HG02571 (cell line): Measurements from ENCODE around the gene WDR88.
"Not testable (repeated sequence)": the region's sequence is repeated elsewhere in the genome, so short reads cannot be mapped to it uniquely, and the experiment has no call there.

Experiments used
- ATAC-seq: cut with Tn5 transposase; IDR thresholded peaks from one replicate; pipeline ENCODE4 v1.9.1; 2021; ENCODE audit warnings: mild to moderate bottlenecking, moderate library complexity; ENCODE audit not compliant: unreplicated experiment

WDR88 gene

DNA sequence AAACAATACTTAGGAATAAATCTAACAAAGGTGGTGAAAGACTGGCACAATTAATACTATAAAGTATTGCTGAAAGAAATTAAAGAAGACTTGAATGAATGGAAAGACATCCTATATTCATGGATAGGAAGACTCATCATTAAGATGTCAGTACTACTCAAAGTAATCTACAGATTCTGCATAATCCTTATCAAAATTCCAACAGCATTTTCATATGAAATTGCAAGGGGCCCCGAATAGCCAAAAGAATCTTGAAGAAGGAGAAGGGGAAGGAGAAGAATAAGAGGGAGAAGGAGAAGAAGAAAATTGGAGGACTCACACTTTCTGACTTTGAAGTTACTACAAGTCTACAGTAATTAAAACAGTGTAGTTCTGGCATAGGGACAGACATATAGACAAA, 36.6 kb downstream of the WDR88 start:
- no peak for ATAC-seq

DNA sequence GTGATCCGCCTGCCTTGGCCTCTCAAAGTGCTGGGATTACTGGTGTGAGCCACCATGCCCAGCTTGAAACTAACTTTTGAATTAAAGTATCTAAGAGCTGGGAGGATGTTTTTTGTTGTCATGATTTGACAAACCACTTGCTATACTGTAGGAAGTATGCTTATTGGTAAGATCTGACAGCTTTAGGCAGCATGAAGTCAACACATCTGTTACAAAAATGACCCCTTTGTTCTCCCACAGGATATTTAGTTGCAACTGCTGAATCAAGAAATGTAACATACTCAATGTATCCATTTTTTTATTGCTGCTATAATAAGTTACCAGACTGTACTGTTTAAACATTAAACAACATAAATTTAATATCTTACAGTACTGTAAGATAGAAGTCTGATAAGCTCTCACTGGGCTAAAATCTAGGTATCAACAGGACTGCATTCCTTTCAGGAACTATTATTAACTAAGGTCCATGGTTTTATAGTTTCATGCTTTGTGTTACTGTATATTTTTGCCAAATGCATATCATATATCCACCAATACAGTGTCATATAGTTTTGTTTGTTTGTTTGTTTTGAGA, 39.4 kb downstream of the WDR88 start:
- no peak for ATAC-seq

DNA sequence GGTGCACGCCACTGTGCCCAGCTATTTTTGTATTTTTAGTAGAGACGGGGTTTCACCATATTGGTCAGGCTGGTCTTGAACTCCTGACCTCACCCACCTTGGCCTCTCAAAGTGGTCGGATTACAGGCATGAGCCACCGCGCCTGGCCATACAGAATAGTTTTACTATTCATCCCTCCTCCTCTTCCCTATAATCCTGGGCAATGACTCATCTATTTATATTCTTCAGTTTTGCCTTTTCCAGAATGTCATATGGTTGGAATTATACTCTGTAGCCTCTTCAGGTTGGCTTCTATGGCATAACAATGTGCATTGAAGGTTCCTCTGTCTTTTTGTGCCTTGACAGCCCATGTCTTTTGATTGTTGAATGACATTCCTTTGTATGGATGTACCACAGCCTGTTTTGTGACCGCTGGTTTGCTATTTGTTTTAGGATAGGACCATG, 40.0 kb downstream of the WDR88 start:
- no peak for ATAC-seq

DNA sequence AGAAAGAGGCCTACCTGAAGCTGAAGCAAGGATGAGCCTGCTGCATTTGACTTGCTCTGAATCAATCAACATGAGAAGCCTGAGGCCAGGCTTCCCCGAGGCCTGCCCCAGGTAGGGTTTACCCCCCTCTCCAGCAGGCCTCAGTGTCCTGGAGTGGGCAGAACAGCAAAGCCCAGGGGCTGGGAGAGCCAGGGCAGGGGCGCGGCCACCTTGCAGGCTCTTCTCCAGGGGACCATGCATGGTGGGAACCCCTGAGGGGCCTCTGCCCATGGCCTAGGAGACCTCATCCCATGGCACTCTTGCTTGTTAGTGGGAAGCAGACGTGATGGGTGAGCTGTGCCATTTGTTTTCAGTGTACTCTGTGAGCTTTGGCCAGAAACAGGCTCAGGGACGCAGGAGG, 42.3 kb downstream of the WDR88 start:
- no peak for ATAC-seq

DNA sequence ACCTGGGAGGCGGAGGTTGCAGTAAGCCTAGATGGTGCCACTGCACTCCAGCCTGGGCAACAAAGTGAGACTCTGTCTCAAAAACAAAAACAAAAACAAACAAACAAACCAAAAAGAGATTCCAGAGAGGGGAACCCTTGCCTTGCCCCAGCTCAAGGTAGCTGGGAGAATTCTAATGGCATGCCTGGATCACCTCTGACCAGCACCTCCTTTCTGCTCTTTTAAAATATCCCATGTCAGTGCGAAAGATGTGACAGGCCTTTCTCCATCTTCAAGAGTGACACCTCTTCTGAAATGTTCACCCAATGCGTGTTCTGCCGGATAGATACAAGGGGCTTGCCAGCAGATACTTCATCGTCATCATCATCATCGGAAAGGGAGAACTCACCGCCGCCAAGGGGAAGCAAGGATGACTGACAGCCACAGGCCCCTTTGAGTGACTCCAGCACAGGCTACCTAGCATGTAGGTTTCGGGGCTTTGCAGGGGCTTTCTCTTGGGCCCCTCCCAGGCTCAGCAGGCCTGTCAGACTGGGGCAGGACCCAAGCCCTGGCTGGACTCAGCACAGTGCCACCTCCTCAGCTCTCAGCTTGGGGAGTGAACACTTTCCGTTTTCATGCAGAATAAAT, 43.4 kb downstream of the WDR88 start:
- no peak for ATAC-seq

DNA sequence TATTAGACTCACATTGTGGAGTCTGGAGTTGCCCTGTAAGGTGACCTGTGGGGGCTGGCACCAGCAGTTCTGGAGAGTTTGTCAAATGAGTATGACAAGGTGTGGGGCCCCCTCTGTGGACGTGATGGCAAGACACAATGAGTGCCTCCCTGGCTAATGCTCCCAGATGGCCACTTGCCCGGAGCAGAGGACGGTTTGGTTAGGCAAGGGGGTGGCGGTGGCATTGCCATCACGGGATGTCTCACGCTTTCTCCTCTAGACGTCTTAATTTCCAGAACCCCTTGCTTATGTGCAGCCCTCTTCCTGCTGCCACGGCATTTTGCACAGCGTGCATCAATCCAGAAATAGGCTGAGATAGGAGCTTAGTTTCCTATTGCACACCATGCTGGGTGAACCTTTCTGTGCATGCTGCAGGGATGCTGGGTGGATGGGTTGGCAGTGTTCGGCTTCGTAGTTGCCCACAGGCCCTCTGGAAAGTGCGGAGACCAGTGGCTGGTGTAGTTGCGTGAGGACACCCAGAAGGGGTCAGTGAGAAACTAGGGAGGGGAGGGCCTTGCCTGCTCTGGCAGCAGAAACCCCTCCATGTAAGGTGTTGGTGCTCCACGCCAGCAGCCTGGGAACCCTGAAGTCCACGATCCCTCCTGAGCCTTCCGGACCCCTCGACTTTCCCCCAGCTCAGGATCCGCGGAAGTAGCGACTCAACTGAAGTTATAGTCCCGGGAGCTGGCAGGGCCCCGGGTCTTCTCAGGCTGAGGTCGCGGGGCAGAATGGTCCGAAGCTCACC, 44.2 kb downstream of the WDR88 start:
- ATAC-seq = peak; percentile 2

DNA sequence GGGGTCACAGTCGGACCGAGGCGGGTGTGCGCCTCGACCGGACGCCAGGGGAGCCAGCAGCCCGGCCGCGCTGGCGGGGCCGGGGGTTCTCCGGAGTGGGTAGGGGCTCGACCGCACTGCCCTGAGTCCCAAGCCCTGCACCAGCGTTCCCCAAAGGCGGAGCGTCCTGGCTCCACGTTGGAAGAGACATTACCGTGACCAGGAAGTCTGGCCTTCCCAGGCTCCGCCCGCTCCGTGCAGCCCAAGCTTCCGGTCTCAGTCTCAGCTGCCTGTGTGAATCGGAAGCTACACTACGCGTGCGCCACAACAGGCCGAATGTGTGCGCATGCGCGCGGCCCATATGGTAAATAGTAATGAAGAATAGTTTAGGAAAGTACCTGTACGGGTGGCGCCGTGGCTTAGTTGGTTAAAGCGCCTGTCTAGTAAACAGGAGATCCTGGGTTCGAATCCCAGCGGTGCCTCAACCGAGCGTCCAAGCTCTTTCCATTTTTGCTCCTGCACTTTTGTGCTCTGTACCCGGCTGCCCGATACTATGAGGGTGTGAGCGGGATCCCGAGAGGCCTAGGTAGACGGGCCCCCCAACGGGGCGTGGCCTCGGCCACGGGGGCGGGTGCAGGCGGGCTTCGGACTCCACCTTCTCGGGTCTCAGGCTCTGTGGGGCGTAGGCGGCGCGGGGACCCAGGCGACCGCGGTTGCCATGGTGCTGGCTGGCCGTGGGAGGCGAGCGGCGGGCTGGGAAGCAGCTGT, 44.9 kb downstream of the WDR88 start:
- ATAC-seq = peak; percentile 76

DNA sequence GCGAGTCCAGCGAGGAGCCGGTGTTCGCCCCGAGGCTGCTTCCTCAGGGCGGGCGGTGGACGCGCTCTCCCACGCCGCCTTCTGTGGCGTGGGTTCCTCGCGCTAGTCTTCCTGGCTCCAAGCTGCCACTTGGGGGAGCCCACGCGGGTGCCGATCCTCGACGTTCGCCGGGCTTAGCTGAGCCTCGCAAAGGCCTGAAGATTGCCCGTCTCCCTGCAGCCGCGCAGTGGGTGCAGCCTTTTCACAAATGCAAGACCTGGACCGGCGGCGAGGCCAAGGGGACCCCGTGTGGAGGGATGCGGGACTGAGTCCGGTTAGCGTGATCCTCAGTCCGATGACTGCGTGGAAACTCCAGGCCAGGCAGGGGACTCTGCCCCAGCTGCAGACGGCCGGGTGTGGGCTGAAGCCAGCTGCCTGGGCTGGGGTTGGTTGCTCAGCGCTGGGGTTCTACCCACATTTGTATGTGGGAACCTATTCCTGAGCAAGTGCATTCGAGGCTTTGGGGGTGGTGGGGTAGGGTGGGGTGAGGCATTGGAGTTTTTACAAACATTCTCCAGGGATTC, 45.6 kb downstream of the WDR88 start:
- peak; percentile 21 for ATAC-seq

DNA sequence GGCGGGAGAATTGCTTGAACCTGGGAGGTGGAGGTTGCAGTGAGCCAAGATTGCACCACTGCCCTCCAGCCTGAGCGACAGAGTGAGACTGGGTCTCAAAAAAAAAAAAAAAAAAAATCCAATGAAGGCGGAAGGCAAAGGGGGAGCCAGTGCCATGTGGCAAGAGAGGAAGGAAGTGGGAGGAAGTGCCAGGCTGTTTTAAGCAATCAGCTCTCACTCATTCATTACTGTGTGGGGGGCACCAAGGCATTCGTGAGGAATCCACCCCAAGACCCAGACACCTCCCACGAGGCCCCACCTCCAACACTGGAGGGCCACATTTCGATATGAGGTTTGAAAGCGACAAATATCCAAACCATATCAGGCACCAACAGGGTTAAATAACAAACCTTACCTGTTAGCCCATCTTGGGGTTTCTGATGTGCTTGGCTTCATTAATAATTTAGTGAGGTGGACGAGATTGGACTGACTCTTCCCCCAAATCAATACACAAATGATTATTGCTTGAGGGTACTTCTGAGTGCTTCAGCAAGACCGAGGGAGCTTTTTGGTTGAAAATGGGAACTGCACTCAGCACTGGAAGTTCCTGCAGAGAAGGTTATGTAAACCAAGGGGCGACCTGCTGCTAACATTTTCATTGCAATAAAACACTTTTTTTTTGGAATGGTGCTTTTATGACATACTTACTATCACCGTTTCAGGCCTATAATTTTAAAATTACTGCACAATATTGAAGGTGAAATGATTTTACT, 54.7 kb downstream of the WDR88 start:
- ATAC-seq = no peak

DNA sequence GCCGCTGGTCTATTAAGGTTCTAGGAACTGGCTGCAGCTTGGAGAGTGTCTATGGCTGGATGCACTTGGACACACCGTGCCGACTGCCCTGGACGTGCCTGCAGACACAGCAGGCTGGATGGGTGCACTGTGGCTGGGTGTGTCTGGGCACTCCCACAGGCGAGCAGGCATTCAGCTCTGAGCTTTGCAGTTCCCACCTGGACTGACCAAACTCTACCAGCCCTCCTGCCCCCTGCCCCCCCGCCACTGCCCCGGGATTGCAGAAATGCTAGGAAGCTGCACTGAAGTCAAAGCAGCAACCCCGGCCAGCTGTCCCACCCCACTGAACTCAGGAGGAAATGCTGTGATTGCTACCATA, 55.2 kb downstream of the WDR88 start:
- no peak for ATAC-seq

DNA sequence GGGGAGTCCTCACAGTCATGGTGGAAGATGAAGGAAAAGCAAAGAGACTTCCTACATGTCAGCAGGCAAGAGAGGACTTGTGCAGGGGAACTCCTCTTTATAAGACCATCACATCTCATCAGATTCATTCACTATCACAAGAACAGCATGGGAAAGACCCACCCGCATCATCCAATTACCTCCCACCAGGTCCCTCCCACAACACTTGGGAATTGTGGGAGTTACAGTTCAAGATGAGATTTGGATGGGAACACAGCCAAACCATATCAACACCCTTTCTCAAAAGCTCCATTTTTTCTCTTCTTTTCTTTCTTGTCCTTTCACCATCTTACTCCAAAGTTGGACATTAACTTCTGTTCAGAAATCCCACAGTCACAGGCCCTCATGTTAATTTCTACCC, 57.5 kb downstream of the WDR88 start:
- ATAC-seq = no peak

DNA sequence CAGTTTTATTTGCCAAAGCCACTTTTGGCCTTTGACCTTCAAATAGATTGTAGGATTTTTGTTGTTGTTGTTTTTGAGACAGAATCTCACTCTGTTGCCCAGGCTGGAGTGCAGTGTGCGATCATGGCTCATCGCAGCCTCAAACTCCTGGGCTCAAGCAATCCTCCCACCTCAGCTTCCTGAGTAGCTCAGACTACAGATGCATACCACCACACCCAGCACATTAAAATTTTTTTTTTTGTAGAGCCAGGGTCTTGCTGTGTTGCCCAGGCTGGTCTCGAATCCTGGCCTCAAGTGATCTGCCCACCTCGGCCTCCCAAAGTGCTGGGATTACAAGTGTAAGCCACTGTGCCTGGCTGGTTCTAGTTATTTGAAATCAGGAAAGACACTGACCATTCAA, 59.2 kb downstream of the WDR88 start:
- not testable (repeated sequence) for ATAC-seq

DNA sequence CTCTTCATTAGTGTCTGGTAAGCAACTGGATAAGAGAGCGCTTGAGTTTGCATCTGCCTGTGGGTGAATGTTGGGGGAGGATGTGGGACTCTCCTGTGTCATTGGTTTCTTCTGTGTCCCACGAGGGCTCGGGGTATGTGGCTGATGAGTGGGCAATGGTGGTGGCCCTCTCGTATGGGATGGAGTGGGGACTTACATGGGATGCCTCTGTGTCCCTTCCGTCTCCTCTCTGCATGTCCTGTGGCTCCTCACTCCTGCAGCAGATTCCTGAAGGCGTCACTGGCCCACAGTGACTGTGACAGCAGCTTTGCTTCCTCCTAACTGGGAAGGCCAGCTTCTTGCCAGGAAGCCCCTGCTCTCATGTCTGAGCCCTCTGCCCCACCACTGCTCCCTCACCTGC, 59.6 kb downstream of the WDR88 start:
- no peak for ATAC-seq

DNA sequence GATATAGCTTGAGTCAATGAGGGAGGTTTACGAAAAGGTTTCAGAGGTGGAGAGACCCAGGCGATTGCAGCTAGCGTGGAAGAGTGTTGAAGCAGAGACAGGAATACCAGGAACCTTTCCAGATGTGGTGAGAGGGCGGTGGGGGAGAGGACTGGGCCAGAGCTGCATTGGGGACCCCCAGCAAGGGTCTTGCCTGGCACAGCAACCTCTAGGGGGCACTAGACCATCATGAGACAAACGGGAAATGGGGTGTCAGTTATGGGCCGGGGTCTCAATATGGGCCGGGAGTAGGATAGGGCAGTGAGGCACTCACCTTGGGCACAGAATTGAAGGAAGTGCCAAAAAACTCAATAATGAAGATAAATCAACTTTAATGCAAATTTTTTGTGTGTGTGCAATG, 60.1 kb downstream of the WDR88 start:
- ATAC-seq = no peak

DNA sequence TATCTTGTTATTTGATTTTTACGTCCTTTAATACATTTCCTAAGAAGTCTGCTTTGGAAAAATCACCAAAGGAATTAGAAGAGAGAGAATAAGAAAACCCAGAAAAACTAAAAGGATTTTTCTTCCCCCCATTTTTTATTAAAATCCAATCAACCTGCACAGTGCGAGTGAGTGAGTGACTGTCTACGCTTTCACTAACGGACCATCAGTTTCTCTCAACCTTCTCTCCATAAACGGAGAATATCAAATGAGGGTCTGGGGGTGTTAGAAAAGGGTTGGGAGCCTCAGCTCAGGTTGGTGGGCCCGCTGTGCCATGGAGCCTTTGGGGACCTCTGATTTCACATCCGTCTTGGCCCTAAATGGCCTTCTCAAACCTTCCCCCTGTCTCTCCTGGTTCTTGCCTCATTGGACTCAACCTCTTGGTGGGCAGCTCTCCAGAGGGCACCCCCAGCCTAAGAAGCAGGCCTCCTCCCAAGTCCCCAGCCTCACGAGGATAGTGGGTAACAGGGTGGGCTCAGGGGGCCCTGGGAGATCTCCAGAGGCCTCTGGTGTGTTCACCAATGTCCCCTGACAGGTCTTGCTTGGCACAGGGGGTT, 61.5 kb downstream of the WDR88 start:
- ATAC-seq = no peak

DNA sequence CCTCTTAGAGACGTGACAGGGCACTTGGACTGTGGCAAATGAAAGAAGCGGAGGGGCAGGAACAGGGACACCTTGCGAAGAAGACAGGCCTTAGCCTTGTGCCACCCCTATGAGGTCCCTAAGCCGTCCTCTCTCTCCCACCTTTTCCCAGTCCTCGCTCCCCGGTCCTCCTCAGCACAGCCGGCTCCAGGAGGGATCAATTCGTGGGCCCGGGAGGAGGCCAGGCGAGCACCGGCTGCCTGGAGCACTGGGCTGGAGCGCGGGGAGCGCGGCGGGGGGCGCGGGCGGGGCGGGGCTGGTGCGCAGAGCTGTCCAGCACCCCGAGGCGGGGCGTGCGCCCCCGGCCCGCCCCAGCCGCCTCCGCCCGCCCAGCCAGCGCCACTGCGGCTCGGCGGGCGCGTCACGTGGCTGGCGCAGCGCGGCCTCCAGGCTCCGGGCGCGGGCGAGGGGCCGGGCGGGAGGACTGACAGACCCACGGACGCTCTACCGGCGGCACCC, 62.0 kb downstream of the WDR88 start, which contains the start of gene LRP3:
LRP3 (plus strand) TSS at position 466 of the 498 bp plus-strand sequence. CDS start 456 bp downstream, outside the sequence.
- no peak for ATAC-seq

DNA sequence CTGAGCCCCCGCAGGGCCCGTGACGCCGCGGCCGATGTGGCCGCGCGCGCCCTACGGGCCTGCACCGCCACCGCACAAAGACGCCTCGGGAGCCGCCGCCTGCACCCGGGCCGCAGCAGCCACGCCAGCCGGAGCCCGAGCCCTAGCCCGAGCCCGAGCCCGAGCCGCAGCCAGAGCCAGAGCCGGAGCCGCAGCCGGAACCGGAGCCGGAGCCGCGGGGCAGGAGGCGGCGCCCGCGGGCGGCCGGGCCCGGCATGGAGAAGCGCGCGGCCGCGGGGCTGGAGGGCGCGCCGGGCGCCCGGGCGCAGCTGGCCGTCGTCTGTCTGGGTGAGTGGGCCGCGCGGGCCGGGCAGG, 62.6 kb downstream of the WDR88 start:
- ATAC-seq = no peak

DNA sequence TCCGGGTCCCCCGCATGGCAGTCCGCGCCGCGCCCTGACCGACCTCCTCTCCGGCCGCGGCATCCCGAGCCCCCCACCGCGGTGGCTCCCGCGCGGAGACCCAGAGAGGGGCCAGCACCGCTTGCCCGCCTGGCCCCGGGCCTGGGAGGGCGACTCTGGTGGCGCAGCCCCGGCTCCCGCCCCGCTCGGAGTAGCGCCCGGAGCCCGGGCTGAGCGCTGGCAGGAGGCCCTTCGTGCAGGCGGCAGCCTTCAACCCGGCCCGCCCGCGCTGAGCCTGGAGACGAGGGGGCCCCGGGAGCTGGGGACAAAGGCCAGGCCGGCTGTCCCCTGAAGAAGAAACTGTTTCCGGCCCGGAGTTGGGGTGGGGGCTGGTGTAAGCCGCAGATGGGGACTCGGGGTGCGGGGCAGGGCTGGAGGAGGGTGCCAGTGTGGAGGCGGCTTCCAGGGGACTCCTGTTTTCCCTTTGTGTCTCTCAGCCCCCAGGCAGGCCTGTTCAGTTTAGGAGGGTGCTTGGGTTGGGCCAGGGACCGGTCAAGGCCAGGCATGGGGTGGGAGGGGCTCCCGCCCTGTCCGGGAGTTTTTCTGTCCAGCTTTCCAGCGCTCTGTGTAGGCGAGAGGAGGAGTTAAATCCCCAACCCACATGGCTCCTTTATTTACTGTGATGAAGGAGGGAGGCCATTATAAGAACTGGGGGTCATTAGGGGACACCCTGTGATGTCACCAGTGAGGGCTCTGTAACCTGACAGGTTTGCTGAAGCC, 63.2 kb downstream of the WDR88 start:
- ATAC-seq = no peak

DNA sequence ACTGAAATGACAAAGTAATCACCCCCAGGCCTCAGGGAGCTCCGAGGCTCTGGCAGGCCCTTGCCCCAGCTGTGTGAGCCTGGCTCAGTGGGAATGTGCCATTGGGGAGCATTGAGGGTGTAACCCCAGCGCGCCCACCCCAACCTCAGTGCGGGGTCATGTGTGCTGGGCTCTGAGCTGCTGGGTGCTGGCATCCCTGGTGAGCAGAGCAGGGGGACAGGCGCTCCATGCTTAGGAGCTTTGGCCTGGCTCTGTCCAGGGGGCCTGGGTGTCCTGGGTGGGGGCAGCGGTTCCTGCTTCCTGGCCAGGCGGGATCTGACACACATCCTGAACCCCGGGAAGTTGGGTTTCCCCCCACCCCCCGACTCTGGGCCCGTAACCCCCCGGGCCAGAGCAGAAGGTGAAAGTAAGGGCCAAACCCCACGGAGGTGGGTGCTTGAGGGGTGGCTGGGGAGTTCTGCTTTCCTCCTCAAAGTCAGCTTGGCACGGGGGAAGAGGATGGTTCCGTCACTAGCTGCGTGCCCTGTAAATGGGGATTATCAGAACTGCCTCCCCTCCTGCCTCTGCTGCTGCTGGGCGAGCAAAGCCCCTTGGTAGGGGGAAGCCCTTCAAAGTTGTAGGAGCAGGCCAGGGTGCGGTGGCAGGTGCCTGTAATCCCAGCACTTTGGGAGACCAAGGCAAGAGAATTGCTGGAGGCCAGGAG, 63.9 kb downstream of the WDR88 start:
- ATAC-seq = no peak
